ENCODE data around the gene G0S2. TPM values are rescaled to one million over a fixed set of nuclear protein-coding genes. Genes with fewer than 3 reads are reported as not detected.
A peak's percentile ranks its signal among the peaks of the same experiment; 100 is the strongest.

G0S2 gene
- total and polyA plus RNA-seq, 9 of the 15 experiments (the other 6 are each of a cell fraction or from before 2014, with no cell fraction given), result 0.18 to 65.6 (median 11.4) TPM

DNA sequence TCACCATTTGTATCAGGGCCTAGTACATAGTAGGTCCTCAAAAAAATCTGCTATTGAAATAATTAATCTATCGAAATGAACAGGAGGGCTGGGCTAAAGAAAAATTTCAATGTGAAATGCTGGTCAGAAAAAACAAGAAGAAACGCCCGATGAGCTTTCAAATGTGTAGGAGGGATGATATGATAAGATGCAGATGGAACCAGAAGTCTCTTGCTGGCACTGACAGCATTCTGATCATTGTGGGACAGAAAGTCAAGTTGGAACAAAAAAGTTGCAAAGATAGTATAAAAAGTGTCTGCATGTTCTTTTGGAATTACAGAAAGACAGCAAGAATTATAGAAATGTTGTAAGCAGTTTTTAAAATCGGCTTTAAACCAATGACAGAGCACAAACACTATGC, 11.1 kb downstream of the G0S2 start:
- H3K4me1 ChIP-seq (replicated peaks in 1 of 2; ENCODE audit: control insufficient read depth in 2 of 2, insufficient read depth in 2 of 2, low read length in 2 of 2), result no peaks in the 10 kb centered on the region; a peak in 3 of 5 replicates
- H3K79me2 ChIP-seq (ENCODE audit: control insufficient read depth, insufficient read depth, low read length), result no peaks in the 10 kb centered on the region
- H3K27me3 ChIP-seq (ENCODE audit: control insufficient read depth in 2 of 2, insufficient read depth in 2 of 2, low read length in 2 of 2), result peaks cover 4% of the 10 kb centered on the region in 2 experiments; a peak in 2 of 5 replicates
- H4K20me1 ChIP-seq (replicated peaks; ENCODE audit: control insufficient read depth, insufficient read depth, low read length), result no peaks in the 10 kb centered on the region; the same call in 1 of the 2 replicates
- intact Hi-C loops (cut with micrococcal nuclease), result no loop called here
- no peak for FAIRE-seq
- H3K4me2 ChIP-seq (ENCODE audit: insufficient read depth, low read length), result no peak overlapping the region
- H3K4me3 ChIP-seq, result no peak overlapping the region
- H3K9me3 ChIP-seq (replicated peaks; ENCODE audit: control insufficient read depth, insufficient read depth, low read depth, low read length), result no peaks in the 10 kb centered on the region
- BruUV-seq (replicated peaks), result no TSS peak
- 3% methylated on average over 4 of the region's 4 CpGs for WGBS (ENCODE audit: insufficient coverage, low coverage, missing lambda C conversion rate)
- ChIA-PET CTCF (ENCODE audit: low intra/inter-chr PET ratio) (no interaction called here), POLR2A (interaction anchor here (0.7 to 1.2 kb wide), 4 partner anchors 12 to 112 kb away, joined by 3 read pairs; no protein-coding TSS in a partner anchor)
- H3K27ac ChIP-seq (ENCODE audit: extremely low read depth, low read depth, low read length), result no peak overlapping the region
- DNase-seq (ENCODE audit: extremely low read depth in 1 of 4, low spot score in 3 of 4), result no peak
- H2AFZ ChIP-seq (ENCODE audit: low read depth, low read length), result no peak overlapping the region
- ATAC-seq, result no peak
- H3K36me3 ChIP-seq (ENCODE audit: control insufficient read depth, insufficient read depth, low read length), result no peaks in the 10 kb centered on the region
- no peak overlapping the region for H3K9ac ChIP-seq (ENCODE audit: insufficient read depth in 1 of 2, low read depth in 2 of 2, low read length in 2 of 2)
- no peaks in the 10 kb centered on the region for H3K9me1 ChIP-seq (ENCODE audit: control insufficient read depth, insufficient read depth, low read length)
- in situ Hi-C loops (cut with MboI), result loop anchor here (5.0 kb wide), 1 partner anchor 49 kb away; no protein-coding TSS in a partner anchor
- TF ChIP-seq POLR3A (IDR thresholded peaks at IDR 0.05; ENCODE audit: borderline replicate concordance, extremely low read depth, insufficient read depth, insufficient read length) (no peak), MAFG (tag; conservative IDR thresholded peaks at IDR 0.05) (0 out of 2 replicates have a peak, but pooled peaks have one; percentile 12), KLF16 (IDR thresholded peaks at IDR 0.05) (0 out of 2 replicates have a peak, but pooled peaks have one; percentile 41), RAD21 (CRISPR knock-in tag; conservative IDR thresholded peaks at IDR 0.05 in 1 of 2, IDR thresholded peaks at IDR 0.05 in 1 of 2) (peak in 1 of 2 experiments; percentile 20; a peak in 1 of 4 replicates), ATF4 (CRISPR knock-in tag; IDR thresholded peaks at IDR 0.05) (0 out of 2 replicates have a peak, but pooled peaks have one; percentile 10), REST (IDR thresholded peaks at IDR 0.05; ENCODE audit: borderline replicate concordance) (peak; percentile 56; the same call in 1 of the 2 replicates), REST (CRISPR knock-in tag; IDR thresholded peaks at IDR 0.05; ENCODE audit: low read depth) (no peak)
- TF ChIP-seq, protein P1, sequence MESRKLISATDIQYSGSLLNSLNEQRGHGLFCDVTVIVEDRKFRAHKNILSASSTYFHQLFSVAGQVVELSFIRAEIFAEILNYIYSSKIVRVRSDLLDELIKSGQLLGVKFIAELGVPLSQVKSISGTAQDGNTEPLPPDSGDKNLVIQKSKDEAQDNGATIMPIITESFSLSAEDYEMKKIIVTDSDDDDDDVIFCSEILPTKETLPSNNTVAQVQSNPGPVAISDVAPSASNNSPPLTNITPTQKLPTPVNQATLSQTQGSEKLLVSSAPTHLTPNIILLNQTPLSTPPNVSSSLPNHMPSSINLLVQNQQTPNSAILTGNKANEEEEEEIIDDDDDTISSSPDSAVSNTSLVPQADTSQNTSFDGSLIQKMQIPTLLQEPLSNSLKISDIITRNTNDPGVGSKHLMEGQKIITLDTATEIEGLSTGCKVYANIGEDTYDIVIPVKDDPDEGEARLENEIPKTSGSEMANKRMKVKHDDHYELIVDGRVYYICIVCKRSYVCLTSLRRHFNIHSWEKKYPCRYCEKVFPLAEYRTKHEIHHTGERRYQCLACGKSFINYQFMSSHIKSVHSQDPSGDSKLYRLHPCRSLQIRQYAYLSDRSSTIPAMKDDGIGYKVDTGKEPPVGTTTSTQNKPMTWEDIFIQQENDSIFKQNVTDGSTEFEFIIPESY (CRISPR knock-in tag; IDR thresholded peaks at IDR 0.05), result no peak

Measured in K562 (cell line).